GM21526 (cell line): ENCODE results near the gene STPG2.

Source experiments
- ATAC-seq: cut with Tn5 transposase; IDR thresholded peaks from one replicate; pipeline ENCODE4 v1.9.1; 2021; ENCODE audit warnings: moderate library complexity; ENCODE audit not compliant: unreplicated experiment, low FRiP score

The STPG2 gene

DNA sequence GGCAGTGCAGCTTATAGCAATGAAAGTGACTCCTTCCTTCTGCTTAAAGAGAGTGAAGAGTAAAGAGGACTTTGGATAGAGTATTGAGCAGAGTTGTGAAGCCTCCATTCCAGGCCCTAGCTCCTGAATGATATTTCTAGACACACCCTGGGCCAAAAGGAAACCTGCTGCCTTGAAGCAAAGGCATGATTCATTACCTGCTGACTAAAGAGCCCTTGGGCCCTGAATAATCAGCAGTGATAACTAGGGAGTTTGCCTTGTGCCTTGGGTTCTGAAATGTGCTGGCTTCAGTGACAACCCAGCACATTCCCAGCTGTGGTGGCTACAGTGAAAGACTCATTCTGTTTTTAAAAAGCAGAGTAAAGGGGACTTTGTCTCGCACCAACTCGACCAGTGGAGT, 49.2 kb downstream of the STPG2 start:
- no peak for ATAC-seq

DNA sequence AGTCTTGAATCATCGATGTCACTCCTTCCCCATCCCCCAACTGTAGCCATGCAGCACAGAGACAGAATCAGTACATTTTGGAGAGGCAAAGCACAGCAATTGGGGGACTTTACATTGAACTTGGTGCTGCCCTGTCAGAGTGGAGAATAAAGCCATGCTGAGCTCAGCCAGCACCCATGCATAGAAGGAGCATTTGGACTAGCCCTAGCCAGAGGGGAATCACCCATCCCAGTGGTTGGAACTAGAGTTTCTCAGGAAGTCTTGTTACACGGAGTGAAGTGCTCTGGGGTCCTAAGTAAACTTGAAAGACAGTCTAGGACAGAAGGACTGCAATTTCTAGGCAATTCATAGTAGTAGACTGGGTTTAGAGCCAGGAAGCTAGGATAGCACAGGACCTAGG, 49.6 kb downstream of the STPG2 start:
- ATAC-seq, result no peak

DNA sequence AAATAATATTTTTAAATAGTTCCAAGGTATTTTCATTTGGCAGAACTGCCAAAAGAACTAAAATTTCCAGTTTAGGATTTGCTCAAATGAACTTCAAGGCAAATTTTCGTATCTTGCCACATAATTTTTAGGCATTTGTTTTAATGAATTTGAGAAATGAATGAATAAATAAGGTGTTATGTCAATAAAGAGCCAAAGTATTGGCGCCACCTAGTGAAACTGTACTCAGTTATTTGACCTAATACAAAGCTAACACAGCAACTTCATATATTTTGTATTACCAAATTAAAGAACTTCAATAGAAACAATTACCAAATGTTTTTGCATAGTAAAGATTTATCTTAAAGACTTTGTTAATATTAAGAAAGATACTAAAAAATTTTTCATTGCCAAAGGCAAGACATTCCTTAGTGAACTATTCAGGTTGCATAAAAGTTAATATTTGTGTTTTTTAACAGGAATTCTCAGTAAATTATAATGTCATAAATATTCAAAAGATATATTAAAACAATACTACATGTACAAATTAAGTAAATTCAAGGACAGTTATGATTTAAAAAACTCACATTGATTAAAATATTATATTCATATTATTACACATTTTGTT, 50.3 kb downstream of the STPG2 start:
- no peak for ATAC-seq

DNA sequence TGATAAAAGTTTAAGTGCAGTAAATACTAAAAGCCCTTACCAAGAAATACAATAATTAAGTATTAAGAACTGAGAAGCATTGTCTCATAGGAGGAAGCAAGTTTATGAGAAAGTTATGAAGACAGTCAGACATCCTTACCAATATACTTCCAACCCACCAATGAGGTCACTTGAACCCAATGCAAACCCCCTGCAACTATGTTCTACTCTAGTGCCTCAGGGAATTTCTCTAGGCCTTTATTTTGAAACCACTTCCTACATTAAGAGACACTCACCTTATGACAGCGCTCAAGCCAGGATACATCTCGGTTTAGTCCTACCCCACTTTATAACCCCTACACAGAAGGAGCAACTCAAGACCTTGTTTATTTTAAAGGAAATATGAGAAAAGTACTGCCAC, 61.3 kb downstream of the STPG2 start:
- no peak for ATAC-seq

DNA sequence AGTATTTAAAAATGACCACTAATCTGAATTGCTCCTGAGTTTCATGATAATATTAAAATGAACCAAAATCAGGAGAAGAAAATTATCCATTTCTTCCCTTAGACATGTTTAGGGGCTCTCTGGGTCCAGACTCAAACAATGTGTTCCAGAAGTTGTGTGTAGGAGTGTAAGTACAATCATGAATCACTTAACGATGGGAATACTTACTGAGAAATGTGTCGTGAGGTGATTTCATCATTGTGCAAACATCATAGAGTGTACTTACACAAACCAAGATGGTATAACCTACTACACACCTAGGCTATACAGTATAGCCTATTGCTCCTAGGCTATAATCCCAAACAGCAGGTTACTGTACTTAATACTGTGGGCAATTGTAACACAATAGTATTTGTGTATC, 74.8 kb downstream of the STPG2 start:
- ATAC-seq, result no peak

DNA sequence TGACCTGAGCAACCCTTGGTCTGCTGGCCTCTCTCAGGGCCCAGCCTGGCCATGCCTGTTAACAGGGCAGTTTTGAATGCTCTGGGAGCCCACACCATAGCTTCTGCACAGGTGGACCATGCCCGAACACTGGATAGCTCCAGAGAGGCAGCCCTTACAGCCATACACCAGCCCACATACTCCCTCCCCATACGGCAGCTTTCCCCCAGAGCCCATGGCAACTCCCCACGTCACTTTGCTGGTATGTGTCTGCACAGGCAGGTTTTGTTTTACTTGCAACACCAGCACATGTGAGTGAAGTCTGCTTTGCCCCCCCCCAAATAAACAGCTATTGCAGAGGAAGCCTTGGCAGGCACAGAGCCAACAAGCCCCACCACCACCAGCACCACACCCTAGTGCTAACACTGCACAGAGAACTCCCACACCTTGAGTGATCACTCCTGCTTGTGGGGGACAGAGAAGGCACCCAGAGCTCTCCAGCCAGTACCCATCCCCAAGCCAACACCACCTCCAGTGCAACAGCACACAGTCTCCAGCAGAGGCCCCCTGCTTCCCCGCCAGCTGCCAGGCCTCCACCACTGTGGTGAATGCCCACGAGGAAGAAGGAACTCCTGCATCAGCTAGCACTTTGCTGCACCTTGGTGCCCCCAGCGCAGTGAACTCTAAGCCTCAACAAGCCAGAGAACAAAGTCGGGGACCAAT, 87.3 kb downstream of the STPG2 start:
- no peak for ATAC-seq

DNA sequence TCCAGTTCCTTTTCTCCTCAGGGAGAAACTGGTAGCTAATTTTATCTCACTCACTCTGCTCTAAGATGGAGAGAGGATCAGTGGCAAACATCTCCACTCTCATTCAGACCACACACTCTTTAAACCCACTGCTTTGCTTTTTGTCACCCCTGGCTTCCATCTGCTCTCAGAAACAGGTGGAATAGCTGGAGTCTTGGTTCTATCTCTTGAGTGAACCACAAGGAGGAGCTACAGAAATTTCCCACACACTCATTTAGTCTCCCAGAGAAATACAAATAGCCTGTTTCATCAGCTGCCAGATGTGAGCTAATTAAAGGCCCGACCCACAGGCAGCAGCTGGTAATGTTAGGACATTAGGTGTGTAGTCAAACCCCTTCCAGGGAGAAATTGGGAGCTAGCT, 96.6 kb downstream of the STPG2 start:
- ATAC-seq, result no peak

DNA sequence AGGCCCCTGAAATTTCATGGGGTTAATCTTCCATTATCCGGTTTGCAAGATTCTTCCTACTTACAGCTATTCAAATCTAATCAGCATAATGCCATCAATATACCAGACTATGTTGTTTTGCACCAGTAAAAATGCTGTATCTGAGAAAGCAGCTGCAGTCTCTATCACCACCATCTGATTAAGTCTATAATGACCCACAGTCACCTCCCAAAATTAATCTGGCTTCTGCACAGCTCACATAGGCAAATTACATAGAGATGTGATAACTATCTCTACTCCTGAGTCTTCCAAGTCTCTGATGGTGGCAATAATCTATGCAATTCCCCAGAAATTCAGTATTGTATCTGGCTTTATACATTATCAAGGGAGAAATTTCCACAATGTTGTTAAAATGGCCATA, 113.2 kb downstream of the STPG2 start:
- ATAC-seq, result no peak

DNA sequence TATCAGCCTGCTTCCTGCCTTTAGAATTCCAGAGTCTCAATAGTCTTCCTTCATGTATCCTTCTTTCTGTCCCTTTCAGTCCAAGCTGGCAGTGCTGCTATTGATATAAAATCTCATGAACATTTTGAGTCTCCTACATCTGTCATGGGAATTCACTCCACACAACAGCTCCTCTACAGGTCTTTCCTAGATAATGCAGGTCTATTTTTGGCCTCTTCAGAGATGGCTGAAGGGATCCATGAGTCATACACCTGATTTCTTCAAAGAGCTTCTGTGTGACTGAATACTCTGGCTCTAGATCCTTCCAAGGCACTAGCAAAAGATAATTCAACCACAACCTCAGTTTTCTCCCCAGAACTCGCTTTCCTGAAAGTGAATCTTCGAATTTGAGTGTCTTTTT, 115.4 kb downstream of the STPG2 start:
- no peak for ATAC-seq

DNA sequence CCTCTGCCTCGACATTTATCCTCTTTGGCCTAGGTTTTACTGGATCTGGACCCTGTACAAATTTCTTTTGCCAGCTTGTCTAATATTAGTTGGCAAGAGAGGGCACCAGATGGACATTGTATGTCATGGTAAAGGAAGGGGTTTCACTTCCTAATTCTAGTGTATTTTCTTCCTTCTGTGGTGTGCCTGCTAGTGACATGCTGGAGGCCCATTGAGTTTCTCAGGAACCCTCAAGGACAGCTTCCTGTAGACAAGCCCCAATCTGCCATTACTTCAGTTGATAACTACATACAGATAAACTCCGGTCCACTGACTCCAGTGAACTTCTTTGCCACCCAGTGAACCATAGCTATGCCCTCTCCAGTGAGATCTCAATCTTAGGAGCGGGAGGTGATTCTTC, 116.9 kb downstream of the STPG2 start:
- ATAC-seq, result no peak

DNA sequence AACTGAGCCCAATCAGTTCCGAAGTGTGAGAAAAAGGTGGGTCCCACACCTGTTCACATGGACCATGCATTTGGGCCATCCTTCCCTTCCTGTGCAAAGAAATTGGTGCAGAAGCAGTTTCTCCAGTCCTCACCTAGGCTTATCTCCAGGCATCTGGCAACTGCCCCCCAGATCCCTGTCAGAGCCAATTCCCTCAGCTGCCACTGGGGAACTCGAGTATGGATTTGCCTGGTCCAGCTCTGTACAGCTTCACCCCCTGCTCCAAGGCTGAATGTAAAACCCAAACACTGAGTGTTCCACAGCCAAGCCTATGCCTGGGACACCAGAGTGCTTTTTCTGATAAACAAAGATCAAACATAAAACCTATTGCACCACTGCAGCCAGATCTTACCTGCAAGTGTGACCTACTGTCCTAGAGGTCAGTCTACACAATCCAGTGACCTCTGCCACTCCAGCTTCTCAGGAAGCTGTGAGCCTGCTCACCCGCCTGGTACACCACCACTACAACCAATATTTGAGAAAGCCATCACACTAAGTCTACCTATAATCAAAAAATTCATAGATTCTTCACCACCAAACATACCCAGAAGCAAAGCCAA, 136.4 kb downstream of the STPG2 start:
- no peak for ATAC-seq

DNA sequence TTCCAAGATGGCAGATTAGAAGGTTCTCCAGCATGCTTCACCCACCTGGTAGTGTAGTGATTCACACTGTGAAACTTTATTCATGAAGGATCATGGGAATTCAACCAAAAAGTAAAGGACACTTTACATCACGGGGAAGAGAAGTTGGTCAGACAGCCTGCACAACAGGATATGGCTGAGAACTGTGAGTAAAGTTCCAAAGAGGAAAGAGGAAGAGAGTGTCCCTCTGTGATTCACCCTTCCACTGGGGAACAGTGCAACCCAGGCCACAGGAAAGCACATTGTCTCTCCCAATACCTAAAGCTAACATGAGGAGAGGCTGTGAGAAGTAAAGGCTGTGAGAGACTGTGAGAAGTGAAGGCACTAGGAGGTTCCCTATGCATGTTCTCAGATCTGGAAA, 137.2 kb downstream of the STPG2 start:
- no peak for ATAC-seq

DNA sequence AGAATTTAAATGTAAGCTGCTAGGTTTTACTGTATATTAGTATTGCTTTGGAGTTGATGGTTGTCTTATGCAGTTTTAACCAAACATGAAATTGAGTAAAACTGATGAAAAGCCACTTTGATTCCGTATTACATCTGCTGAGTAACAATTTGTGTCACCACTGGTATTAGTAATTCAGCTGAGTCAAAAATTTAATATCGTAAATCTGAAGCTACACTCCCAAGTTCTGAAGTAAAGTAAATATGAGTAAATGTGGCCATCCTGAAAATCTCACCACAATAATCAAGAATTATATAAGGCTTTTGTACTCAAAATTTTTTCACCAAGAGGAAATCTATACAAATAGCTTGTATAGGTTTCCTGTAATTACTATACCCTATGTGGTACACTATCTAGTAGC, 142.3 kb downstream of the STPG2 start:
- no peak for ATAC-seq

DNA sequence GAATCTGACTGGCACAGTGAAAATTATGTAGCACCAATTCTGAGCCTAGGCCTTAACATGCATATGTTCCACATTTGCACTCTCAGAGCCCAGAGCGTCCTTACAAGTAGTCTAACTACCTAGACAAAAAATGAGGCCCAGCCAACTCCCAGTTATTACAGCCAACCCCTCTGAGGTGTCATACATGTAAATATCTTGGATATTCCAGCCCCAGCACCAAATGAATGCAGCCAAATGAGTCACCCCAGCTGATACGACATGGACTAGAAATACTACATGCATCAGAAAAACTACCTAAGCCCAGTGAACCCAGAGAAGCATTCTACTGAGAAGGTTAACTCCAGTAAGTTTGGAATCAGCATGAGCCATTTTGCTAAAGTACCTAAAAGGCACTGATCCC, 145.1 kb downstream of the STPG2 start:
- no peak for ATAC-seq

DNA sequence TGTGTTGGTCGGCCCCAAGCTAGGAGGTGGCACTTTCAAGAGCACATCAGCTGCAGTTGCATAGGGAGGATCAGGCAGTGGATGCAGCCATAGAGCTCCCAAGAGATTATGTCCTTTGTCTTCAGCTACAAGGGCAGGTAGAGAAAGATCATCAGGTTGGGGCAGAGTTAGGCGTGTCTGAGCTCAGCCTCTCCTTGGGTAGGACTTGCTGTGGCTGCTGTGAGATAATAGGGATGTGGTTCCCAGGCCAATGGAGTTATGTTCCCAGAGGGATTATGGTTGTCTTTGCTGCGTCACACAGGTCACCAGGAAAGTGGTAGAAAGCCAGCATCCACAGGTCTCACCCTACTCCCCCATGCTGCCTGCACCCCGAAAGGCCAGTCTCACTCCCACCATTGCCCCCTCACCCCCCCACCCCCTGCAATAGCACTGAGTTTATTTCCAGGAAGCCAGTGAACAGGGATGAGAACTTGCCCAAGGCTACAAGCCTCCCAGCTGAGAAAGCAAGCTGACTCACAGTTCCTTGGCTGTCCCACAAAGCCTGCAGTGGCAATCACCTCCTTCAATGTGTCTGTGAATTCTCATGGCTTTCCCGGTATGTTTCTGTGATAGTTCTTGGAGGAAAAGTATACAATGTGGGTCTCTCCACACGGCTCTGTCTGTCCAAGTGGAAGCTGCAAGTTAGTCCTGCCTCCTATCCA, 148.4 kb downstream of the STPG2 start:
- no peak for ATAC-seq

DNA sequence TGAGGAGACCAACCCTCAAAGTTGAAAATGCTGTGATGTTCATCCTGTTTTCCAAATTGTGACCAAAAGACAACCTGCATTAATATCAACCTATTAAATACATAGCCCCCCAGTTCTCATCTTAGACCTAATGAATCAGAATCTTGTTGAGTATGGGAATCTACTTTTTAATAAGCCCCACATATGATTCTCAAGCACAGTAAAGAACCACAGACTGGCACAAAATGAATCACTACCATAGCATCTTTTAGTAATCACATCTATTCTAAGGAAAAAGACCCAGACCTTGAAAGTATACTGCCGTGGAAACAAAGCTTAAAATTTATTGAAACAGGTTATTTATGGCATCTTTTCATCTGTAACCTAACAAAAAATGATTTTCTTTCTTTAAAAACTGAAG, 152.9 kb downstream of the STPG2 start:
- no peak for ATAC-seq

DNA sequence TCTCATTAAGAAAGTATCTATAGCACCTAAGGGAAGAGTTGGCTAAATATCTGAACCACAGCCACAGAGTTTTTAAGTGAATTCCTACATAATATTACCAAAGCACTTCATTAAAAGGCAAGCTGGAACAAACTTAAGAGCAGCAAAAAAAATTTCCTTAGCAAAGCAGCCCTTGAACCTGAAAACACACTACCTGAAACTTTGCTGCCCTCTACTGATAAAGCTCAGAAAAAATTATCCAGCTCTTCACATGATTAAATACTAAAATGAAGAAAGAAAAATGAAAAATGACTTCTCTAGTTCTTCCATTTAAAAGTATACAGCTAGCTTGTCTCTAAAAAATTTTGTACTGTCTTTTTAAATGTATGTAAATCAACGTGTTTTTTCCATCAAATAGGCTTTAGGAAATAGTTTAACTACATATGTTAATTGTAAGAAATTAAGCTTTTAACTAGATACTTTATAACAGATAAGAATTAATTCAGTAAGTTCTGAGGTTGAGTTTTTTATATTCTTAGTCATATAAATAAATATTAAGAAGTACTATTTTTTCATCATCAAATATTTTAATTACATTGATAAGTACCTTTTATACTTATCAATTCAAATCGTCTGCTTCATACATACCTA, 156.1 kb downstream of the STPG2 start:
- ATAC-seq, result no peak

DNA sequence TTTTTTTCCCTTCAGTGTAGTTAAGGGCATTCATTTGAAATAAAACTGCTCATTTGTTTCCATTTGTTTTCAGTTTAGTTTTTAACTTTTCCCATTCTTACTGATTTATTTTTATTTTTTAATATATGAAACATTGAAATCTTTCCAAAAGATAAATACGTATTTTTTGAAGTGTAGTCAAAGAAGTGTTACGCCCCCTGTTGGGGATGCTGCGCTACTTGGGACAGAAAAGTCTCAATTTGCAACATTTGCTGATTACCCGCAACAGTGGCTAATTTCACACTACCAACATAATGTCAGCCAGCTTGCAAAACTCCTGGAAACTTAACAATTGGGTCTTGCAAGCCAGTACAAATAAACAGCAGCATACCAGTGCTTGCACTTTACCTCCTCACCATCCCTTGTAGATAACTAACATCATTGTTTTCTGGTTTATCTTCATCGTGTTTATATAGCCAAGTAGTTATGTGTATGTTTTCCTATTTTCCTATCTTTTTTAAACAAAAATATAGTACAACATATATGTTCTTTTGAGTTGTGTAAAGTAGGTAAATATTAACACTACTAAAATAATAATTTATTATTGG, 158.6 kb downstream of the STPG2 start:
- no peak for ATAC-seq

DNA sequence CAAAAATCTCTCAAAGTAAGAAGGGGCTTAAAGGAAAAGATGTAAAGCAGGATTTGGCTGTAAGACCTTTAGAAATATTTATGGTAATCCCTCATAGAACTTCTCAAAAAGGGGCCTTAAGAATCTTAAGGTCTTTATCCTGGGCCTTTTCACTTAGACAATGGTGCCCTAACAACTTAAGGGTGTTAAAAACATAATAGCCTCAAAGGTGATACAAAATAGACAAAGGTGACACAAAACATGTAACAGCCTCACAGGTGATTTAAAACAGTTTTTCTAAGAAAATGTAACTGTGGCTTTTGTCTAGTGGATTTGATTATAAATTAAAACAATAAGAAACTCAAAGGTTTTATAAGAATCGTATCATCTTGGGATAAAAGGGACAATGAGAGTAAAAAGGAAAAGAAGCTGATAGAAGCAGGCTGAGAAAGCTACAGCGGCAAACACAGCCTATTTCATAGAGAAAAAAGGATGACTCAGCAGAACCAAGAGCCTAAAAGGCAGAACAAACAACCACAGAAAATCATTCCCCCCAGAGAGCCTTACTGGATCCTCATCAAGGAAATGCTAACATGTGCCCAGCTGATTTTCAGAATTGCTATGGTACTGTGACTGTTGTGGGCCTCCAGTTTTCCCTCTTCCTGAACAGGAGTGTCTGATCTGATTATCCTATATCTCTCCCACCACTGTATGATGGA, 164.3 kb downstream of the STPG2 start:
- no peak for ATAC-seq
